Esophagus squamous epithelium (tissue), 5 donors: Measurements from ENCODE around the gene HSPB1. TPM values are rescaled to one million over a fixed set of nuclear protein-coding genes. Genes with fewer than 3 reads are reported as not detected.
"Not testable (repeated sequence)": the region's sequence is repeated elsewhere in the genome, so short reads cannot be mapped to it uniquely, and the experiment has no call there.

ENCODE experiments used
- DNase-seq: peaks from one replicate; lab custom pipeline; 2025; lab: John Stamatoyannopoulos, UW
- H3K27ac ChIP-seq, 4 donors: fragments of 200-600 bp; sonication (generic); one replicate each; pipeline ENCODE4 v1.5.1; 2016 to 2019; ENCODE audit warnings: mild to moderate bottlenecking in 1 of 4
- H3K27me3 ChIP-seq, 4 donors: fragments of 200-600 bp; sonication (generic); 1 replicate in 3 of 4; 2 replicates in 1 of 4; pipeline versions ENCODE4 v1.5.1 to v1.6.0; 2017 to 2021; ENCODE audit warnings: antibody characterized with exemption in 1 of 4
- H3K36me3 ChIP-seq, 3 donors: fragments of 200-600 bp; sonication (generic); one replicate each; pipeline ENCODE4 v1.5.1; 2016 to 2019
- H3K4me1 ChIP-seq, 3 donors: fragments of 200-600 bp; sonication (generic); one replicate each; pipeline ENCODE4 v1.5.1; 2017 to 2019
- H3K4me3 ChIP-seq, 4 donors: fragments of 200-600 bp; sonication (generic); 1 replicate in 3 of 4; 2 replicates in 1 of 4; pipeline ENCODE4 v1.5.1; 2016 to 2019; ENCODE audit warnings: mild to moderate bottlenecking in 2 of 4, moderate library complexity in 1 of 4
- H3K9me3 ChIP-seq, 3 donors: fragments of 200-600 bp; sonication (generic); one replicate each; pipeline ENCODE4 v1.5.1; 2016 to 2019
- CTCF ChIP-seq, 6 experiments: fragments of 450-650 bp in 4 of 6; fragments of 200-600 bp in 2 of 6; sonication (generic) in 2 of 6; IDR thresholded peaks; one replicate each; pipeline ENCODE4 v1.5.1; 2016 to 2019; ENCODE audit warnings: antibody characterized with exemption in 6 of 6, mild to moderate bottlenecking in 4 of 6, moderate library complexity in 4 of 6
- POLR2A ChIP-seq, 4 donors: fragments of 450-650 bp; IDR thresholded peaks; one replicate each; pipeline ENCODE4 v1.6.1; 2017; ENCODE audit warnings: antibody characterized with exemption in 4 of 4, mild to moderate bottlenecking in 4 of 4, moderate library complexity in 3 of 4
- WGBS, 2 donors: methylation state at CpG; one replicate each; pipeline ENCODE4 v1.1.5; 2018; 5-methylcytosine and 5-hydroxymethylcytosine counted together
- intact Hi-C: fragments of 100-400 bp; cut with DNase I; formaldehyde crosslinking; loops from one replicate; pipeline ENCODE4 v1.15.0; 2022
- total RNA-seq, 4 donors: library from RNA; depleted of rRNA; stranded (reverse); fragments of >200 nt; gene quantifications; one replicate each; pipeline ENCODE4 v1.1.0, GENCODE V29; 2016
- donor health status: DM: yes; HTN: yes; CAD: no.

Gene HSPB1
- total RNA-seq, 4 donors from 2014 or later = 2,415 to 6,888 (median 3,249) TPM

DNA sequence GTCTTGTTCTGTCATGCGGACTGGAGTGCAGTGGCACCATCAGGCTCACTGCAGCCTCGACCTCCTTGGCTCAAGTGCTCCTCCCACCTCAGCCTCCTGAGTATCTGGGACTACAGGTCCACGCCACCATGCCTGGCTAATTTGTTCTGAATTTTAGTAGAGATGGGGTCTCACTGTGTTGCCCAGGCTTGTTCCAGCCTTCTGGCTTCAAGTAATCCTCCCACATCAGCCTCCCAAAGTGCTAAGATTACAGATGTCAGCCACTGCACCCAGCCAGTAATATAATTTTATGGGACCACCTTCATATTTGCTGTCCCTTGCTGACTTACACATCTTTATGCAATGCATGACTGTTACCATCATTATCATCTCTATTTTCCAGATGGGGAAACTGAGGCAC lies 1.5 kb upstream of the HSPB1 start:
- Histone ChIP-seq H3K27me3 (no peaks in the 10 kb centered on the region), H3K27ac (peak overlapping the region; percentile 86 to 99 (median 98)), H3K4me3 (no peak overlapping the region), H3K4me1 (peaks cover 19 to 88% (median 47%) of the 10 kb centered on the region in 3 donors), H3K9me3 (no peaks in the 10 kb centered on the region), H3K36me3 (peaks cover 0 to 18% (median 12%) of the 10 kb centered on the region in 3 donors)
- intact Hi-C loops = loop anchor here (10.0 kb wide), 1 partner anchor 54 kb away; the partner anchor contains the start of gene YWHAG
- 78% methylated on average over 3 of the region's 3 CpGs for WGBS, 2 donors
- TF ChIP-seq POLR2A (IDR thresholded peaks at IDR 0.05) (no peak), CTCF (IDR thresholded peaks at IDR 0.05) (no peak)
- DNase-seq = no peak

GRCh38 chr7:76303202-76304147 lies 1.0 kb downstream of the HSPB1 start:
- Histone ChIP-seq H3K27me3 (no peaks in the 10 kb centered on the region), H3K36me3 (peaks cover 0 to 18% (median 12%) of the 10 kb centered on the region in 3 donors), H3K27ac (peak overlapping the region; percentile 97 to 99 (median 98)), H3K9me3 (no peaks in the 10 kb centered on the region), H3K4me1 (peaks cover 29 to 88% (median 51%) of the 10 kb centered on the region in 3 donors), H3K4me3 (peak overlapping the region; percentile 79 to 92 (median 88))
- TF ChIP-seq CTCF (IDR thresholded peaks at IDR 0.05) (no peak), POLR2A (IDR thresholded peaks at IDR 0.05) (peak in 3 of 4 donors; percentile 25 to 59 (median 31))
- DNase-seq = no peak
- intact Hi-C loops = loop anchor here (10.0 kb wide), 1 partner anchor 51 kb away; the partner anchor contains the start of gene YWHAG
- 0 to 5% methylated on average over 17 to 23 of the region's 56 CpGs for WGBS, 2 donors

- WGBS, 2 donors = 49 to 55% methylated on average over 3 to 6 of the region's 10 CpGs
- DNase-seq = no peak
- Histone ChIP-seq H3K27me3 (no peaks in the 10 kb centered on the region), H3K4me3 (peak overlapping the region; percentile 79 to 92 (median 88)), H3K27ac (peak overlapping the region; percentile 97 to 99 (median 98)), H3K36me3 (peaks cover 0 to 18% (median 12%) of the 10 kb centered on the region in 3 donors), H3K9me3 (no peaks in the 10 kb centered on the region), H3K4me1 (peaks cover 26 to 87% (median 50%) of the 10 kb centered on the region in 3 donors)
- TF ChIP-seq POLR2A (IDR thresholded peaks at IDR 0.05) (peak in 2 of 4 donors; percentile 29 to 39), CTCF (IDR thresholded peaks at IDR 0.05) (no peak)
- intact Hi-C loops = loop anchor here (10.0 kb wide), 1 partner anchor 50 kb away; the partner anchor contains the start of gene YWHAG
Observed at GRCh38 chr7:76304888-76305375, 2.5 kb downstream of the HSPB1 start.

DNA sequence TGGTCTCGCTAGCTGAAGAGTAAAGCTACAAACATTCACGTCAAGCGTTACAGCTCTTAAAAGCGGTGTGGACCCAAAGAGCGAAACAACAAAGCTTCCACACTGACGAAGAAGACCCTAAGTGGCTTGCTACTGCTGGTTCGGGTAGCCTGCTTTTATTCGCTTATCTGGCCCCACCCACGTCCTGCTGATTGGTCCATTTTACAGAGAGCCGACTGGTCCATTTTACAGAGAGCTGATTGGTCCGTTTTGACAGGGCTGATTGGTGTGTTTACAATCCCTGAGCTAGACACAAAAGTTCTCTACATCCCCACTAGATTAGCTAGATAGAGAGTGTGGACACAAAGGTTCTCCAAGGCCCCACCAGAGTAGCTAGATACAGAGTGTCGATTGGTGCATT lies 6.4 kb downstream of the HSPB1 start:
- not testable (repeated sequence) for H3K27me3 ChIP-seq, H3K9me3 ChIP-seq, H3K4me3 ChIP-seq, H3K36me3 ChIP-seq, DNase-seq
- 91 to 93% methylated on average over 11 to 12 of the region's 12 CpGs for WGBS, 2 donors
- Histone ChIP-seq H3K27ac (peak overlapping the region in 3 of 4 donors; percentile 86 to 98 (median 98)), H3K4me1 (peaks cover 27 to 85% (median 56%) of the 10 kb centered on the region in 3 donors)
- intact Hi-C loops = loop anchor here (10.0 kb wide), 1 partner anchor 46 kb away; the partner anchor contains the start of gene YWHAG

- H3K4me3 ChIP-seq = peak overlapping the region in 2 of 4 donors; percentile 36 to 37
- peak overlapping the region in 3 of 4 donors; percentile 86 to 98 (median 98) for H3K27ac ChIP-seq
- 70% methylated on average over 4 to 7 of the region's 50 CpGs for WGBS, 2 donors
- DNase-seq, H3K27me3 ChIP-seq, H3K36me3 ChIP-seq, H3K9me3 ChIP-seq: not testable (repeated sequence)
- peaks cover 30 to 85% (median 54%) of the 10 kb centered on the region in 3 donors for H3K4me1 ChIP-seq
- intact Hi-C loops = loop anchor here (10.0 kb wide), 1 partner anchor 45 kb away; the partner anchor contains the start of gene YWHAG
Observed at GRCh38 chr7:76309341-76310101, 7.0 kb downstream of the HSPB1 start.
